NCI-H1436 treated with DMSO at 0.1 percent for 48 hours (cell line): ENCODE data around the gene STAP1.
A peak's percentile ranks its signal among the peaks of the same experiment; 100 is the strongest.
"Not testable (repeated sequence)": the region's sequence is repeated elsewhere in the genome, so short reads cannot be mapped to it uniquely, and the experiment has no call there.

Experiments used
- DNase-seq: peaks from one replicate; lab custom pipeline; 2025; lab: John Stamatoyannopoulos, UW

Gene STAP1

GRCh38 chr4:67558493-67558892 is at the start of gene STAP1:
TSS of gene STAP1 (plus strand) at chr4:67558727. CDS start at chr4:67558810, 83 bp downstream.
- DNase-seq, result no peak

- DNase-seq, result no peak
These were observed 46.0 kb upstream of the STAP1 start for GRCh38 chr4:67512501-67512900.

GRCh38 chr4:67520141-67520540 is 38.4 kb upstream of the STAP1 start:
- no peak for DNase-seq

- DNase-seq, result no peak
These were observed 37.0 kb upstream of the STAP1 start for GRCh38 chr4:67521506-67521905.

- DNase-seq, result no peak
These were observed 36.3 kb upstream of the STAP1 start for GRCh38 chr4:67522230-67522629.

GRCh38 chr4:67522851-67523671 is 35.5 kb upstream of the STAP1 start:
- DNase-seq, result no peak

- DNase-seq, result not testable (repeated sequence)
These were observed 34.4 kb upstream of the STAP1 start for GRCh38 chr4:67524140-67524539.

GRCh38 chr4:67531379-67531962 is 27.1 kb upstream of the STAP1 start:
- DNase-seq, result no peak

- DNase-seq, result not testable (repeated sequence)
These were observed 26.1 kb upstream of the STAP1 start for GRCh38 chr4:67532397-67532796.

- no peak for DNase-seq
These were observed 25.4 kb upstream of the STAP1 start for GRCh38 chr4:67533112-67533511.

GRCh38 chr4:67535280-67535840 is 23.2 kb upstream of the STAP1 start:
- DNase-seq, result no peak

- DNase-seq, result no peak
These were observed 18.7 kb upstream of the STAP1 start for GRCh38 chr4:67539830-67540229.

- DNase-seq, result no peak
These were observed 16.5 kb upstream of the STAP1 start for GRCh38 chr4:67542076-67542475.

GRCh38 chr4:67545199-67546003 is 13.1 kb upstream of the STAP1 start, which contains the start of gene CENPC:
TSS of gene CENPC (minus strand) at chr4:67545503. CDS start at chr4:67545355, 148 bp downstream.
- DNase-seq, result peak; percentile 89

GRCh38 chr4:67546004-67546356 is 12.5 kb upstream of the STAP1 start:
- no peak for DNase-seq

- no peak for DNase-seq
These were observed 11.6 kb upstream of the STAP1 start for GRCh38 chr4:67546971-67547370.

GRCh38 chr4:67549123-67549522 is 9.4 kb upstream of the STAP1 start:
- DNase-seq, result peak; percentile 44

GRCh38 chr4:67550451-67550850 is 8.1 kb upstream of the STAP1 start:
- no peak for DNase-seq

- no peak for DNase-seq
These were observed 7.7 kb upstream of the STAP1 start for GRCh38 chr4:67550857-67551256.

- not testable (repeated sequence) for DNase-seq
These were observed 6.3 kb upstream of the STAP1 start for GRCh38 chr4:67552146-67552792.

GRCh38 chr4:67554096-67554495 is 4.4 kb upstream of the STAP1 start:
- DNase-seq, result no peak

- DNase-seq, result no peak
These were observed 3.1 kb upstream of the STAP1 start for GRCh38 chr4:67555447-67555846.
